Suprapubic skin (tissue), 3 donors: ENCODE measurements around the gene NRP1.

Source experiments
- POLR2AphosphoS5 ChIP-seq, 3 donors: sonication (generic); formaldehyde crosslinking; IDR thresholded peaks; one replicate each; pipeline ENCODE4 v1.6.1; 2017; ENCODE audit warnings: antibody characterized with exemption in 3 of 3
- TF ChIP-seq, protein P1 (sequence below), 2 donors: fragments of 200-600 bp in 1 of 2; fragments of 450-650 bp in 1 of 2; sonication (generic) in 1 of 2; IDR thresholded peaks; one replicate each; pipeline ENCODE4 v1.5.1; 2016 to 2019; ENCODE audit warnings: antibody characterized with exemption in 2 of 2, mild to moderate bottlenecking in 1 of 2, moderate library complexity in 1 of 2

DNA sequence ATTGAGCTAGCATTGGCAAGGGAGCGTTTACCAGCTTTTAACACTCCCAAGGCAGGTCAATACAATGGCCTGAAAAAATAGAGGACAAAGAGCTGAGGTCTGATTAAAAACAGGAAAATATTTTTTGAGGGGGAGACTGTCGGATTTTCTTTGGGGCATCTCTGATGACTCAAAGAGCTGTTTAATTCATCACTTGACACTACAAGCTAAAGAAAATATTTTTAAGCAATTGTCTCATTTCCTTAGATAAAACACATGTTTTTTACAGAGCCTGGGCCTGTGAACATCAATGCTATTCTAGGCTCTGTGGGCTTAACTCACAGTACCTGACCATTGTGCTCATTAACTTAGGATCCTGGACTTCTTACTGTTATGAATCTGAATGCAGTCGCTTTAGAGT lies 100.8 kb downstream of the NRP1 start:
- TF ChIP-seq POLR2AphosphoS5 (IDR thresholded peaks at IDR 0.05), result no peak
- TF ChIP-seq, protein P1, sequence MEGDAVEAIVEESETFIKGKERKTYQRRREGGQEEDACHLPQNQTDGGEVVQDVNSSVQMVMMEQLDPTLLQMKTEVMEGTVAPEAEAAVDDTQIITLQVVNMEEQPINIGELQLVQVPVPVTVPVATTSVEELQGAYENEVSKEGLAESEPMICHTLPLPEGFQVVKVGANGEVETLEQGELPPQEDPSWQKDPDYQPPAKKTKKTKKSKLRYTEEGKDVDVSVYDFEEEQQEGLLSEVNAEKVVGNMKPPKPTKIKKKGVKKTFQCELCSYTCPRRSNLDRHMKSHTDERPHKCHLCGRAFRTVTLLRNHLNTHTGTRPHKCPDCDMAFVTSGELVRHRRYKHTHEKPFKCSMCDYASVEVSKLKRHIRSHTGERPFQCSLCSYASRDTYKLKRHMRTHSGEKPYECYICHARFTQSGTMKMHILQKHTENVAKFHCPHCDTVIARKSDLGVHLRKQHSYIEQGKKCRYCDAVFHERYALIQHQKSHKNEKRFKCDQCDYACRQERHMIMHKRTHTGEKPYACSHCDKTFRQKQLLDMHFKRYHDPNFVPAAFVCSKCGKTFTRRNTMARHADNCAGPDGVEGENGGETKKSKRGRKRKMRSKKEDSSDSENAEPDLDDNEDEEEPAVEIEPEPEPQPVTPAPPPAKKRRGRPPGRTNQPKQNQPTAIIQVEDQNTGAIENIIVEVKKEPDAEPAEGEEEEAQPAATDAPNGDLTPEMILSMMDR (IDR thresholded peaks at IDR 0.05), result no peak
